Peyer's patch (tissue), 4 donors: ENCODE results near the gene PFKFB3.

ENCODE experiments used
- POLR2A ChIP-seq, 2 donors: fragments of 450-650 bp; IDR thresholded peaks; one replicate each; pipeline ENCODE4 v1.5.1; 2017; ENCODE audit warnings: antibody characterized with exemption in 2 of 2, mild to moderate bottlenecking in 2 of 2, moderate library complexity in 2 of 2
- TF ChIP-seq, protein P1 (sequence below), 6 experiments: fragments of 450-650 bp in 4 of 6; fragments of 200-600 bp in 2 of 6; sonication (generic) in 1 of 6; IDR thresholded peaks; one replicate each; pipeline ENCODE4 v1.5.1; 2017 to 2019; ENCODE audit warnings: antibody characterized with exemption in 6 of 6, mild to moderate bottlenecking in 3 of 6, moderate library complexity in 1 of 6

DNA sequence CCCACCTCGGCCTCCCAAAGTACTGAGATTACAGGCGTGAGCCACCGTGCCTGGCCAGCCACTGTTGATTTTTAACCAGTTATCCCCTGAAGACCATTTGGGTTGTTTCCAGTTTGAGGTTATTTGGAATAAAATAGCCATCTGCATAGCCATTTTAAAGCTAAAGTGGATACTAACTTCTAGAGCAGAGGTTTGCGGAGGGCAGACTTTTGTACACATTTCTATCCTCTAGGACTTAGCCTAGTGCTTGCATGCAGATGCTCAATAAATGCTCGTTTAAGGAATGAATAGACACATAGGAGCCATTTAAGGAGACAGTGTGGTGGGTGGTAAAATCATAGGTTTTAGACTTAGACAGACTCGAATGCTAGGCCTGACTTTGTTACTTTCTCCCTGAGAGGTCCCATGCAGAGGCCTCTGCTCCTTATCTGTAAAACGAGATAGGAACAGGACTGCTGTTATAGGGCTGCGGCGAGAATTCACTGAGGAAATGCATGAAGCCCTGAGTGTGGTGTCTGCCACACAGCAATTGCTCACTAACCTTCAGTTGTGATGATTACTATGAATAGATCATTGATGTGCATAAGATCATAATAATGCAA, 75.9 kb downstream of the PFKFB3 start:
- TF ChIP-seq, protein P1, sequence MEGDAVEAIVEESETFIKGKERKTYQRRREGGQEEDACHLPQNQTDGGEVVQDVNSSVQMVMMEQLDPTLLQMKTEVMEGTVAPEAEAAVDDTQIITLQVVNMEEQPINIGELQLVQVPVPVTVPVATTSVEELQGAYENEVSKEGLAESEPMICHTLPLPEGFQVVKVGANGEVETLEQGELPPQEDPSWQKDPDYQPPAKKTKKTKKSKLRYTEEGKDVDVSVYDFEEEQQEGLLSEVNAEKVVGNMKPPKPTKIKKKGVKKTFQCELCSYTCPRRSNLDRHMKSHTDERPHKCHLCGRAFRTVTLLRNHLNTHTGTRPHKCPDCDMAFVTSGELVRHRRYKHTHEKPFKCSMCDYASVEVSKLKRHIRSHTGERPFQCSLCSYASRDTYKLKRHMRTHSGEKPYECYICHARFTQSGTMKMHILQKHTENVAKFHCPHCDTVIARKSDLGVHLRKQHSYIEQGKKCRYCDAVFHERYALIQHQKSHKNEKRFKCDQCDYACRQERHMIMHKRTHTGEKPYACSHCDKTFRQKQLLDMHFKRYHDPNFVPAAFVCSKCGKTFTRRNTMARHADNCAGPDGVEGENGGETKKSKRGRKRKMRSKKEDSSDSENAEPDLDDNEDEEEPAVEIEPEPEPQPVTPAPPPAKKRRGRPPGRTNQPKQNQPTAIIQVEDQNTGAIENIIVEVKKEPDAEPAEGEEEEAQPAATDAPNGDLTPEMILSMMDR (IDR thresholded peaks at IDR 0.05) = no peak
- TF ChIP-seq POLR2A (IDR thresholded peaks at IDR 0.05) = no peak
